Spleen (tissue), 11 donors: ENCODE results near the gene ADM. TPM values are rescaled to one million over a fixed set of nuclear protein-coding genes. Genes with fewer than 3 reads are reported as not detected.

Experiments used
- DNase-seq: peaks from one replicate; pipeline ENCODE4 v3.0.0-alpha.2; 2020
- H3K27ac ChIP-seq, 8 donors: fragments of 200-600 bp; sonication (generic) in 7 of 8; 1 replicate in 4 of 8; 2 replicates in 4 of 8; pipeline versions ENCODE4 v1.5.0 to v1.8.0; 2016 to 2021; ENCODE audit warnings: inconsistent platforms in 4 of 8, mild to moderate bottlenecking in 4 of 8, moderate library complexity in 1 of 8
- H3K27me3 ChIP-seq, 7 donors: fragments of 200-600 bp; sonication (generic) in 6 of 7; replicated peaks in 1 of 7; 1 replicate in 4 of 7; 2 replicates in 3 of 7; pipeline versions ENCODE4 v1.5.0 to v1.8.0; 2016 to 2021; ENCODE audit warnings: inconsistent platforms in 3 of 7, mild to moderate bottlenecking in 1 of 7
- H3K36me3 ChIP-seq, 6 donors: fragments of 200-600 bp; sonication (generic) in 5 of 6; 1 replicate in 4 of 6; 2 replicates in 2 of 6; pipeline versions ENCODE4 v1.5.0 to v1.8.0; 2016 to 2021; ENCODE audit warnings: inconsistent platforms in 2 of 6
- H3K4me1 ChIP-seq, 6 donors: fragments of 200-600 bp; sonication (generic) in 5 of 6; 1 replicate in 3 of 6; 2 replicates in 3 of 6; pipeline versions ENCODE4 v1.5.0 to v1.8.0; 2016 to 2021; ENCODE audit warnings: inconsistent platforms in 3 of 6
- H3K4me3 ChIP-seq, 8 donors: fragments of 200-600 bp; sonication (generic) in 7 of 8; 1 replicate in 4 of 8; 2 replicates in 4 of 8; pipeline versions ENCODE4 v1.5.0 to v1.8.0; 2016 to 2021; ENCODE audit warnings: inconsistent platforms in 4 of 8, mild to moderate bottlenecking in 4 of 8, moderate library complexity in 2 of 8
- H3K9me3 ChIP-seq, 8 donors: fragments of 200-600 bp; sonication (generic) in 7 of 8; 1 replicate in 4 of 8; 2 replicates in 4 of 8; pipeline versions ENCODE4 v1.5.0 to v1.8.0; 2016 to 2021; ENCODE audit warnings: inconsistent platforms in 4 of 8
- CTCF ChIP-seq, 11 experiments: fragments of 200-600 bp in 7 of 11; fragments of 450-650 bp in 4 of 11; sonication (generic) in 4 of 11; IDR thresholded peaks in 8 of 11; conservative IDR thresholded peaks in 3 of 11; 1 replicate in 7 of 11; 2 replicates in 4 of 11; pipeline versions ENCODE4 v1.4.0 to v1.8.0; 2016 to 2021; ENCODE audit warnings: antibody characterized with exemption in 11 of 11, inconsistent platforms in 4 of 11, mild to moderate bottlenecking in 1 of 11
- POLR2A ChIP-seq, 3 donors: fragments of 450-650 bp; IDR thresholded peaks; one replicate each; pipeline ENCODE4 v1.5.1; 2017; ENCODE audit warnings: antibody characterized with exemption in 3 of 3, mild to moderate bottlenecking in 1 of 3
- POLR2AphosphoS5 ChIP-seq, 3 donors: sonication (generic); formaldehyde crosslinking; IDR thresholded peaks; one replicate each; pipeline ENCODE4 v1.5.1; 2017; ENCODE audit warnings: antibody characterized with exemption in 3 of 3
- WGBS, 5 donors: extraction: QIAGEN DNeasy Blood & Tissue Kit in 3 of 5; methylation state at CpG; one replicate each; pipeline versions ENCODE4 v1.1.5 to v1.1.7; 2013 to 2018; 5-methylcytosine and 5-hydroxymethylcytosine counted together
- intact Hi-C: fragments of 100-400 bp; cut with DNase I; formaldehyde crosslinking; loops from one replicate; pipeline ENCODE4 v1.15.0; 2023; ENCODE audit warnings: low total_unique reads
- polyA plus RNA-seq, 3 donors: library from polyadenylated mRNA; stranded (reverse); fragments of 200-250 nt; gene quantifications; one replicate each; pipeline ENCODE4 v1.2.1, GENCODE V29; 2013
- total RNA-seq, 7 donors: library from RNA; depleted of rRNA in 3 of 7; stranded (reverse); fragments of >200 nt in 3 of 7; fragmentation: NEBNext Ultra II Directional in 4 of 7; extraction: Animal tissue kit (Norgen Biotek cat#: 25700) in 4 of 7; gene quantifications; one replicate each; pipeline versions ENCODE4 v1.1.0 to v1.2.1, GENCODE V29; 2016 to 2021
- donor health status: healthy with polysubstance abuse.
- donor health status: DM: no; HTN: no; CAD: no; lungs with moderate emphysema.
- donor health status: DM: no; HTN: no; CAD: no.
- donor health status: Bipolar disorder and iron deficiency.
- donor health status: healthy.
- donor health status: DM: no; HTN: no; CAD: no.
- donor health status: DM: yes; HTN: yes; CAD: no.

ADM gene
- total and polyA plus RNA-seq, 10 donors = 5.2 to 88.0 (median 34.6) TPM

- TF ChIP-seq POLR2A (IDR thresholded peaks at IDR 0.05) = no peak
- no peak for TF ChIP-seq CTCF (IDR thresholded peaks at IDR 0.05 in 8 of 11, conservative IDR thresholded peaks at IDR 0.05 in 3 of 11)
- no peak for TF ChIP-seq POLR2AphosphoS5 (IDR thresholded peaks at IDR 0.05)
- Histone ChIP-seq H3K9me3 (no peaks in the 10 kb centered on the region), H3K4me1 (peaks cover 6 to 34% (median 15%) of the 10 kb centered on the region in 6 donors), H3K4me3 (no peak overlapping the region), H3K36me3 (no peaks in the 10 kb centered on the region), H3K27ac (no peak overlapping the region), H3K27me3 (no peaks in the 10 kb centered on the region)
- 64 to 86% (median 74%) methylated on average over 6 of the region's 6 CpGs for WGBS, 5 donors
- intact Hi-C loops = loop anchor here (10.0 kb wide), 1 partner anchor 461 kb away; no protein-coding TSS in a partner anchor
- no peak for DNase-seq
Measured at GRCh38 chr11:10325277-10326011, 20.6 kb downstream of the ADM start.

GRCh38 chr11:10326012-10326964 is 21.4 kb downstream of the ADM start:
- no peaks in the 10 kb centered on the region for H3K27me3 ChIP-seq
- 81 to 93% (median 89%) methylated on average over 2 of the region's 2 CpGs for WGBS, 5 donors
- no peak overlapping the region for H3K27ac ChIP-seq
- no peaks in the 10 kb centered on the region for H3K9me3 ChIP-seq
- H3K4me1 ChIP-seq = peaks cover 6 to 34% (median 15%) of the 10 kb centered on the region in 6 donors
- intact Hi-C loops = loop anchor here (10.0 kb wide), 1 partner anchor 461 kb away; no protein-coding TSS in a partner anchor
- no peak for TF ChIP-seq POLR2AphosphoS5 (IDR thresholded peaks at IDR 0.05)
- no peak for TF ChIP-seq CTCF (IDR thresholded peaks at IDR 0.05 in 8 of 11, conservative IDR thresholded peaks at IDR 0.05 in 3 of 11)
- TF ChIP-seq POLR2A (IDR thresholded peaks at IDR 0.05) = no peak
- no peak overlapping the region for H3K4me3 ChIP-seq
- H3K36me3 ChIP-seq = no peaks in the 10 kb centered on the region
- DNase-seq = no peak

- Histone ChIP-seq H3K4me3 (no peak overlapping the region), H3K27ac (peak overlapping the region in 1 of 8 donors; percentile 58), H3K9me3 (no peaks in the 10 kb centered on the region), H3K36me3 (no peaks in the 10 kb centered on the region), H3K27me3 (no peaks in the 10 kb centered on the region), H3K4me1 (peaks cover 6 to 34% (median 15%) of the 10 kb centered on the region in 6 donors)
- DNase-seq = no peak
- intact Hi-C loops = loop anchor here (10.0 kb wide), 1 partner anchor 462 kb away; no protein-coding TSS in a partner anchor
- TF ChIP-seq CTCF (IDR thresholded peaks at IDR 0.05 in 8 of 11, conservative IDR thresholded peaks at IDR 0.05 in 3 of 11) (no peak), POLR2A (IDR thresholded peaks at IDR 0.05) (no peak), POLR2AphosphoS5 (IDR thresholded peaks at IDR 0.05) (no peak)
Measured at GRCh38 chr11:10327254-10327653, 22.4 kb downstream of the ADM start.
